Stimulated activated CD4-positive, alpha-beta T cell treated with anti-CD3 and anti-CD28 coated beads, Interleukin-2, amount 100 ng/mL, for 24 hours (primary cell): ENCODE measurements around the gene PARD3.

ENCODE experiments used
- DNase-seq, 2 donors: peaks; one replicate each; pipeline ENCODE4 v3.0.0-alpha.2; 2020

PARD3 gene

DNA sequence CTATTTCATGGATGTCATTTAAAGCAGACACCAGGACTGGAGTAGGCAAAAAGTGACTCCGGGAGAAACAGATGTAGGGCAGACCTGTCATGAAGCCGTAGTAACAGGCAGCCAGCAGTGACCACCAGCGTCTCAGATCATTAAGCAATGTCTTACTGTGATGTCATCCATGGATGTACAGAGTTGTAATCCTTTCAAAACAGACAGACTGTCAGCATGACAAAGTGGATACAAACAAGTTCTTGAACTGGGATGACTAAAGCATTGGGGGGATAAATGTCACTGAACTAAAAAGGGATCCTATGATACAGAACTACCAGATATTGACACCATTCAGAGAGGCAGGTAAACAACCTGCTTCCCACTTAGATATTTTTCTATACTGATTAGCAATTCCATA, 675.5 kb downstream of the PARD3 start:
- DNase-seq = no peak

DNA sequence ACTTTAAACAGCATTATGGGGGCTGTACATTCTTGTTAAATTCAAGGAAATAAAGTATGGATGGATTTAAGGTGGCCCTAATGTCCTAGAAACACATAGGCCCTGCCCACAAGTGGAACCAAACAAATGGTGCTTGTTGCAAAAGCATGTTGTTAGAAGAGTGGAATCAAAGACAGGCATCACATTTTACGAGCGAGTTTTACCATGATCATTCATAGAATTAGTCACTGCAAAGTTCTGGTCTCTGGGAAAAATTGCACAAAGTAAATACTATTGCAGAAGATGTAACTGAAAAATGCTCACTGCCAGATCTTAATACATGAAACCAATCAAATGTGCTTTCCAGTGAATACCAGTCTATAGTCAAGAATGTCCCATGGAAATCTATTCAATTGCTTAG, 677.1 kb downstream of the PARD3 start:
- no peak for DNase-seq

GRCh38 chr10:34137201-34137600, 677.9 kb downstream of the PARD3 start:
- DNase-seq = no peak

DNA sequence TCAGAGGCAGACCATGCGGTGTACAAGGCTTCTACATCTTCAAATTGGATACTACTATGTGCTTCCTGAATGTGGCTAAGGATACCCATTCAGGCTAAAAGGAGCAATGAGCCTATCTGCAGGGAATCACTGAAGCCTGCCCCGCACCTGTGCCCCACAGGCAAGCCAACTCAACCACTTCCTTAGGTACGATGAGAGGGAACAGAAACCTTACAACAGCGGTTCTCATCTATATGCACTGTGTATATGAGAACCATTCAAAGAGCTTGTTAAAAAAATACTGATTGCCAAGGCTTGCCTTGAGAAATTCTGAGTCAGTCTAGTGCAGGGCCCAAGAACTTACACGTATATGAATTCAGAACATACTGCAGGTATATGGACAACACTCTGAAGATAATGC, 679.6 kb downstream of the PARD3 start:
- DNase-seq = no peak

DNA sequence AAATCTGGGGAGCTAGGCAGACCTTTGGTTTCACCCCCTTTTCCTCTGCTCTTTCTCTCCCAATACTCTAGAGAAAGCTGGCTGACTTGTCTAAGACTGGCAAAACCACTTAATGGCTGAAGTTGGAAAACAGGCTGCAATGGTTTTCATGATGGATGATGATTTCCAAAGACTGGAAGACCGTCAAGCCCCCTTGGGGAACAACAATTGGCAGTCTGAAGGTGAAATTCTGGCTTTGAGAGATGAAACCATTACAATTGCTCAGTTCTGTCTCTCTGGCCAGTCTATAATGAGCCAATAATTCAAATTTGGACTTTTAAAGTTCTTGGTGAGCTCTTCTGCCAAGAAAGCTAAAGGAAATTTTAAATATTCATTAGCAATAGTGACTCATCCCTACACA, 680.5 kb downstream of the PARD3 start:
- no peak for DNase-seq

DNA sequence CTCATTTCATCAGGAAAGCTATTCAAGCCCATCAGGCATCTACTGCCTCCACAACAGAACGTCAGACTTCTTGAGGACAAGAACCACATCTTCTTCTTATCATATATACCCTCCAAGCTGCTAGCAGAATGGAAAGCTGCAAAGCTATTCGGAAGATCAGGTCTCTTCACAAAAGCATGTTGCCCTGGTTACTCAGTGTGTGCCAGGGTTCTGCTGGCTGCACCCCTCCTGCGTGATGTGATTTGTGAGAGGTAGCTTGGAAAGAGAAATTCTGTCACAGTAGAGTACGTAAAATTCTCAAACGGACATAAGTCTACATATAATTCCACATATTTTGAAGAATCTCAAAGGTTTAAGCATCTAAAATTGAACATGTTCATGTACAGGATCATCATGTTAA, 681.7 kb downstream of the PARD3 start:
- DNase-seq = no peak

DNA sequence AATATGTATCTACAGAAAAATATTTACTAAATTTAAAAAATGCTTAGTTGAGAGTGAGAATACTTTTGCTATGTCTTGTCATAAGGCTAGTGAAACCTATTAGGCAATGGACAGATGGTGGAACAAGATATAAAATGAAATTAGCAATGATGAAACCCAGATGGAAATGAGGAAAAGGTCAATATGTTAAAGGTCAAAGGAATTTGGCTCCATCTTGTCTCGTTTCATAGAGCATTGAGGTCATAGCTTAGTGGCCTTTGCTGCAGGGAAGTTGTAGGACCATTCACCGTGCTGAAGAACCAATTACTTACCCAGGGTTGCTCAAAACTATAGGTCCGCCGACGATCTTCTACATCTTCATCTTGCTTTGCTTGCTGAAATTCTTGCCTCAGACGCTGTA, 683.9 kb downstream of the PARD3 start:
- no peak for DNase-seq

- DNase-seq = no peak
These were observed 687.4 kb downstream of the PARD3 start for GRCh38 chr10:34127676-34128075.

DNA sequence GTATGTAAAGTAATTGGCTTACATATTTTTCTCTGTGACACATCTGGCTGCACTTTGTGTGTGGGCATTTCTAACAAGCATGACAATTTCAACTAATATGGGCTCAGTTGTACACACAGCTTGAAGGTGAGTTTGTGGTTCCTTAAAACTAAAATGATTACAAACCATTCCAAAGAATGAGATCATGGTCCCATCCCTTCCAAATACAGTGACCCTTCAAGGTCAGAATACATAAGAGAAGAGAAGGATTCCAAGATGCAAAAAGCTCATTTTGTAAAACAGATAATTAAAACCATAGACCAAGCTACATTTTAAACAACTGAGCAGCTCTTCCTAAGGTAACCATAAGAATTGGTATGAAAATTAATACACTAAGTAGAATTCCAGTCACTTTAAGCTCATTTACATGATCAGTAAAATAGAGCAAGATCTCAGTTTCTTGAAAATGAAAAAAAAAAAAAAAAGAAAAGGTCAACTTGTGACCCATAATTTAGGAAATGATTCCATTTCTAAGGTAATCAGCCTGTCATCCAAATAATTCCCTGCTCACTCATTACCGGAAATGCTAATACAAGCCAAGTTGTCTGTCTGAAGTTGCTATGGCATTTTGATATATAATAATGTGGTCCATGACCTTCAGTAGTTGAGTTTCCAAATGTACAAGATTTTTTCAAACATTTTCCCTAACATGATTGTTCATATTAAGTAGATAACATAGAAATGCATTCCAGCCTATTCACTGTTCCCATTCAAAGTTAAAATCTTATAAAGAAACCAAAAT, 688.5 kb downstream of the PARD3 start:
- no peak for DNase-seq

- DNase-seq = no peak
These were observed 689.4 kb downstream of the PARD3 start for GRCh38 chr10:34125702-34126101.

DNA sequence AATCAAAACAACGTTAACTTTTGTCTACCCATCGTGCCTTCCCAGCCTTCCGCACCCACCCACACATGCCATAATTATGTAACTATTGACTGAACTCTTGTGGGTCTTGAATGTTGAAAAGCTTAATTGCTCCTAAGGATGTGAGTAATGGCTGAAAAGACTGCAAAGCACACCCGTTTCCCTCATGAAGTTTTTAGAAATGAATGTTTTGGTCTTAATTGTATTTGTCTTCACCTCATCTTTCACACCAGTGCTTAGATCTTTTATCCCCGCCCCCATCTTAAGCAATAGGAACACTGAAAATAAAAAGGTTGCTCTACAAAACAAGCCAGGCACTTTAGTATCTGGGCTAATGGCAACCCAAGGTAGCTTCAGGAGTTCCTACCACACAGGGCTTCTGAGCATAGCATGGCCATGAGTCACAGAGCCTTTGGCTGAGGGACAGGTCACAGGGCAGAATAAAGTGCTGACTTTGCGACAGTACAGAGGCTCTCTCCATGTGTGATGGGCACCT, 690.5 kb downstream of the PARD3 start:
- no peak for DNase-seq

GRCh38 chr10:34121781-34122622, 693.1 kb downstream of the PARD3 start:
- no peak for DNase-seq

DNA sequence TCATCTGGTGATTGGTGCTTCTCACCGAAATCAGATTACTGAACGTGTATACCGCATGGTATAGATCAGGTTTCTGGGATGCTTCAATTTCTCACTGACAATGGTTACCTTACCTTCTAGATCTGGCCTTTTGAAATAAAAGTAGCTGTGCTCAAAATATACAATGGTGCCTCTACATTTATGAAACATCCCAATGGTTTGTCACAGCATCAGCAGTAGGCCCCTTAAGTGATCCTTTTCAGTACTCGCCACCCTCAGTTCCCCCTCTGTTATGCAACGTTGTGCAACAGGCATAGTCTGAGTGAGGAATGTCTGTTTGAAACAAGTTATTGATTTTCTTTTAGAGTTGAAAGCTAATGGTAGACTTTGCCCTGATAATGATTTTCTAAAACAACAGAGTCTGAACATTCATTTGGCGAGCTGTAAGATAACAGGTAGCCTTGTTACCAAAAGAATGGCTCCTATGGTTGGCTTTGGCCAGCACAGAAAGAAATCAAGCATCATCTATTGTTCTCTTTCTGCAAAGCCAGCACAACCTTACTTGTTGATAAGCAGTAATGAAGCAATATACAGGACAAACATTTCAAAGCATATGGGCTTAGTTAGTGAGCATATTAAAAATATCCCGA, 693.9 kb downstream of the PARD3 start:
- DNase-seq = no peak

DNA sequence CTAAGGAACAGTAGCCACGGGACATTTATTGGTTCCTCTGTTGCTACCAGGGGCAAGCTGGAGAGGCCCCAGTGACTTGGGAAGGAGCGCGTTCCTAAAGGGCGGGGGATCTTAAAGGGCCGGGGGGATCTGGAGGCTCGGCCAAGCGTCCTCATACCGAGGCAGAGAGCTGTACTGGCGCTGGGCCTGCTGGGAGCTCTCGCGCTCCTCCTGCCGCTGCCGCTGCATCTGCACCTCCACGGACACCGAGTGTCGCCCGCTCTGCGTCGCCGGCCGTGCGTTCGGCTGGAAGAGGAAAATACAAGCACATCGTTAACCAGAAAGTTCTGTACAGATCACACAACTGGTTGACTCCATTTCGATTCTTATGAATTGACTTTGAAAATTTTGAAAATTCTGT, 695.6 kb downstream of the PARD3 start:
- DNase-seq = no peak

DNA sequence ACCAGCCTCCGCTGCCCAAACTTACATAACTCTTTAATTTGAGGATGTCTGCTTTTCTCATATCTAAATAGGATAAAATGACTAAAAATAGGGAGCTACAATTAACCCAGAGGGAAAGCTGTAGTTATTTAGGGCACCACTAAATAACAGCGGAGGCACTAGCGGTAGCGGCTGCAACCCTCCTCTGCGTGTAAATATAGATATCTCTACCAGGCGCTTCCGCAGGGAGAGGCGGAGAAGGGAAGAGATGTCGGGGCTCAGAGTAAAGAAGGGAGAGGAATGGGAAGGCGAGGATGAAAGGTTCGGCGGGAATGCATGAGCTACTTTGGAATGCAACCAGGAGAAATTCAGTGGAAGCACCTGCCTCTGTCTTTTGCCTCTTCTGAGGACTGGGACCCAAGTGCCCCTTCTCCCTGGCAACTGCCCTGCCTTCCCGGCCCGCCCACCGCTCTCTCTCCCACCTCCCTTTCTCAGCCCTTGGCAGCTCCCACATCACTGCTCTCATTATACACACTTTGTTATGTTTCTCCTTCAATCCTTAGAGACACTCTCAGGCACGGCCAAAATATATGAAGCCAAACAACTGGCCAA, 698.3 kb downstream of the PARD3 start:
- no peak for DNase-seq

- no peak for DNase-seq
These were observed 698.9 kb downstream of the PARD3 start for GRCh38 chr10:34116220-34116641.

GRCh38 chr10:34114914-34115313, 700.2 kb downstream of the PARD3 start:
- no peak for DNase-seq

- no peak for DNase-seq
These were observed 701.4 kb downstream of the PARD3 start for GRCh38 chr10:34113504-34114225.

DNA sequence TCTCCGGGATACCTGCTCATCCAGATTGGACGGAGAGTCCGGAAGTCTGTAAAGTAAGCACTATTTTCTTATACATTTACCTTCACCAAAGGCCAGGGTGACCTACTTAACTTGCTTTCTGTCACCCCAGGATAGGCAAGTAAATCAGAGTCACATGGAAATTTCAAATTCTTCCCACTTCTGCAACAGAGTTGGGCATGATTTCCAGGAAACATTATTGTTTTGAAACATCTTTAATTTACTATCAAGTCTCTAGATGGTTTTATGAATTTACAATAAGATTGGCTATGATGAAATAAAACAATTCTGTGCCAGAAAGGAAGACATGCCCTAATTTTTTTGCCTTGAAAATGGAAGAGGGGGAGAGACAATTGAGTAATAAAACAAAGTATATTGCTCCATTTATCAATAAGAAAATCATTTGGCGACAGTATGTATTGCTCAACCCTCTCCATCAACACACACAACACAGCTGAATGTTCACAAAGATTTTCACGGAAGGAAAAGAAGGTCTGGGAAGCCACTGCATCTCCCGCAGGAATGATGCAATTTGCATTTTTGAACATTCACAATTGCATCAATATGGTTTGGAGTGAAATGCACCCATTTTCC, 702.8 kb downstream of the PARD3 start:
- no peak for DNase-seq

- DNase-seq = no peak
These were observed 703.9 kb downstream of the PARD3 start for GRCh38 chr10:34111179-34111578.

DNA sequence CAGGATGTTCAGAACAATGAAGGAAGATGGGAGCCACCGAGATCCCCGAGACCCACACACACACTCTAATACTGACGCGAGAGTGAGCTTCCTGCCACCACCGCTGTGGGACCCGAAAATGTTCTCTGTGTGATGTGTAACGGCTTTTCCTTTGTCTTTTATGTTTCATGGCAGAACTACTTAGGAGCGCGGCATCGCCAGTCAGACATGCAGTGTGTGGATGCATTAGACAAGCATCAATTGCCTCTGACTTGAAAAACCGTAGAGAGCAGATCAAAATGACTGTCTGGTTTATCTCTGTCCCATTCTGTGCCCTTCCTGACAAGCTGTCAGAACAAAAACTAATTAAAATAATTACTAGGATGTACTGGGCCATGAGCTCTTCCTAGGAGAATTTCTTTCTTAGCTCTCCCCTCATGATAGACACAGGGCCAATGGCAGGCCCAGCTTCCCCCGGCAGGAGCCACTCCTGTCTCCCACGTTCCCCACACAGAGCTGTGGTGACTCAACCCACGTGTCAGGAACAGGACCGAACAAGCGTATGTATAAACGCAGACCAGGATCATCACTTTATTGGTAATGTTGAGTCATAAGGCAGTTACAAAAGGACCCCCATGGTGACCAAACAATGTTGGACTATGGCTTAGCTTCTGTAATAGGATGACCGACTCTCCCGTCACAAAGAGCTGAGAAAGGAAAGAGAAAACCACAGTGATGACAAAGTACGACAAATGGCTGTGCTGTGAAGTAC, 705.0 kb downstream of the PARD3 start:
- no peak for DNase-seq
